HEK293T (cell line): ENCODE measurements around the gene GALNT7.

ENCODE experiments used
- FOXA1 ChIP-seq: fragments of 450-650 bp; IDR thresholded peaks from 2 replicates; pipeline ENCODE4 v1.6.1; 2016; ENCODE audit warnings: mild to moderate bottlenecking
- L3MBTL2 ChIP-seq: fragments of 450-650 bp; conservative IDR thresholded peaks from 2 replicates; pipeline ENCODE4 v1.6.1; 2016; ENCODE audit warnings: mild to moderate bottlenecking

GRCh38 chr4:173135241-173135847 lies 33.3 kb upstream of the GALNT7 start:
- TF ChIP-seq FOXA1 (no peak), L3MBTL2 (no peak)
